ENCODE data around the gene ANKRD40CL.
"Not testable (repeated sequence)": the region's sequence is repeated elsewhere in the genome, so short reads cannot be mapped to it uniquely, and the experiment has no call there.

ANKRD40CL gene, protein sequence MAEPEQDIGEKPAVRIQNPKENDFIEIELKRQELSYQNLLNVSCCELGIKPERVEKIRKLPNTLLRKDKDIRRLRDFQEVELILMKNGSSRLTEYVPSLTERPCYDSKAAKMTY

DNA sequence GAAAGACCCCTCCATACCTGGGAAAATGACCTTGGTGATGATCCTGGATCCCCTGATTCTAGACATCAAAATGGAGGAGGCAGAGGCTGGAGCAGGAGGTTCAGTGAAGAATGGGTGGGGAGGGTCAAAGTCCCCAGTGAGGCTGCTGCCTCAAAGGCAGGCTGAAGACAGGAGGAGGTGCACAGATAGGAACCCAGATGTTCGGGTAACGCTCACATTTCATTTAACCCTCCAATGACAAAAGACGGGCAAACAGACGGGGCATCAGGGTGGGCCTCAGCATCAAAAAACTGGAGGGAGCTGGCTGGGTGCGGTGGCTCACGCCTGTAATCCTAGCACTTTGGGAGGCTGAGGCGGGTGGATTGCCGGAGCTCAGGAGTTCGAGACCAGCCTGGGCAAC, at the start of gene ANKRD40CL:
TSS of gene ANKRD40CL (minus strand) at position 73 of the 400 bp plus-strand sequence. CDS start 605 bp downstream, outside the sequence.
- no peak for DNase-seq

DNA sequence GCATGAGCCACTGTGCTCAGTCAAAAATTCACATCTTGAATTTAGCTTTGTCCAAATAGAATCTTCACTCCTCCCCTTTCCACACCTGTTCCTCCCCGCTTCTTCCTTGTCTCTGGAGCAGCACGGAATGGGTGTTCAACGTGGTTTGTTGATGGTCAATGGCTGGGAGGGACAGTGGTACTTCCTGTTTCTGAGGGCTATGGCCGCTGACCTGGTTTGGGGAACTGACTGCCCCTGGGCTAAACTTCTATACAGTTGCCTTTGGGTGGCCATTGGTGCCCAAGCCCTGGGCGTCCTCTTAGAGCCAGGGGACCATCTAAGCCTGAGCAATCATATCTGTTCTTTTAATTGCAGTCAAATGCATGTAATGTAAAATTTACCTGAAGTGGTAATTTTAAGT, 49.0 kb upstream of the ANKRD40CL start:
- peak; percentile 42 for DNase-seq

DNA sequence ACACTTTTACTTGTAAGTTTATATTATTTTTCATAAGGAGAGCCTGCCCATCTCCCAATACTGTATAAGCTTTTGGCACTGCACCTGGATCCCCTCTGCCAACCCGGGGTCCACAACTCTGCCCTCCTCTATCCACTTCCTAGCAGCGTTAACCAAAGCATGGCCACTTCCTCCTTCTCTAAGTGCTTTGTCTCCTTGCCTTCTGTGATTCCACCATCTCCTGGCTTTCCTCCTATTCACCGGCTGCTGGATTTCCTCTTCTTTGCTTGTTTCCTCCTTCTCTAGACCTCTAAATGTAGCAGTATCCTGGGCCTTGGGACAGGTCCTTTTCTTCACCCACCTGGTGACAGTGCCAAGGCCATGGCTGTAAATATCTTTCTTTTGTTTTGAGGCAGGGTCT, 48.1 kb upstream of the ANKRD40CL start:
- DNase-seq: no peak

DNA sequence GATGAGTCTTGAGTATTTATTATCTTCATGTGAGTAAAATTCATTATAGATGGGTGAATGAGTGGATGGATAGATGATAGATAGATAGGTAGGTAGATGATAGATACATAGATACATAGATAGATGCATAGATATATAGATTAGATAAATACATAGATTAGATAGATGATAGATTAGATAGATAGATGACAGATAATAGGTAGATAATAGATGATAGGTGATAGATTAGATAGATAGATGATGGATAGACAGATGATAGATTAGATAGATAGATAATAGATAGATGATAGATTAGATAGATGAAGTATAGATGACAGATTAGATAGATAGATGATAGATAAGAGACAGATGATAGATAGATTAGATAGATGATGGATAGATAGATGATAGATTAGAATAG, 46.3 kb upstream of the ANKRD40CL start:
- DNase-seq: no peak

DNA sequence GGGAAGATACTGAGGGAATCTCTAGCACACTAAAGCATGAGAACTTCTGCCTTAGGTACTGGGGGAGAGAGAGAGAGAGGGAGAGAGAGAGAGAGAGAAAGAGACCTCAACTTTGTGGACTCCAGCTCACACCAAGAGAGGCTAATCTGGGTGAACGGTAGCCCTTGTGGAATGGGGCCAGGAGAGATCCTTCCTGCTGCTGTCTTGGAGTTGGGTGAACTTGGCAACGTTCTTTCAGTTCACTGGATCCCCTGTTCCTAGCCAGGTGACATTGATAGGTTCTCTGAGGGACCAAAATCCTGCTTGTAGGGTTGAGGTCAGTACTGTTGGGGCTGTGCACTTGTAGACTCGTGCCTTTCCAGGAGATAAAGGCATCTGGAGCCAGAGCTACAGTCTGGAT, 41.6 kb upstream of the ANKRD40CL start:
- no peak for DNase-seq

DNA sequence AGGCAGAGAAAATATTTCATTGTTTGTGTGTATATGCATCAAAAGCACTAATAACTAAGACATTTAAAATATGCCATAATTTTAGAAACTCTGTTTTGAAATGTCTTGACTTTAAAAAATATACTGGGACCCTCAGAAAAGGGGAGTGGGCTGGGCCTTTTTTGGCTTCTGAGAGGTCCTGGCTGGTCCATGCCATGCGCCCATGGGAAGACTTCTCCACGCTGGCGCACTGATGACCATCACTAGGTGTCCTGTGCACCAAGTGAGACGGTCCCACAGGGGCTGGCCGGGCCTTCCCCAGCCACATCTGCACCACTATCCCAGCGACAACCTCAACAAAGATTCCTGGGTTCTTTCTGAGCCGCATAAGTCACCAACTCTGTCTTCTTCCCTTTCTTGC, 41.1 kb upstream of the ANKRD40CL start:
- DNase-seq: no peak

DNA sequence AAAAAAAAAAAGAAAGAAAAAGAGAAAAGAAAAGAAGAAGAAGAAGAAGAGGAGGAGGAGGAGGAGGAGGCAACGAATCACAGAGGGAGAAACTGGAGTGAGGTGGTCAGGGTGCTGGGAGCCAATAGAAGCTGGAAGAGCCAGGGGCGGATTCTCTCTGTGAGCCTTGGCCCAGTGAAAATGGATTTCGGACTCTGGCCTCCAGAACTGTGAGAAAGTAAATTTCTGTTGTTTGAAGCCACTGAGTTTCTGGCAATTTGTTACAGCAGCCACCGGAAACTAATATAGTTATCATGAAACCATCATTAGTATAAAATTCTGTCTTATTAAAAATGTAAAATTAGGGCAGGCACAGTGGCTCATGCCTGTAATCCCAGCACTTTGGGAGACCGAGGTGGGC, 40.4 kb upstream of the ANKRD40CL start:
- no peak for DNase-seq

DNA sequence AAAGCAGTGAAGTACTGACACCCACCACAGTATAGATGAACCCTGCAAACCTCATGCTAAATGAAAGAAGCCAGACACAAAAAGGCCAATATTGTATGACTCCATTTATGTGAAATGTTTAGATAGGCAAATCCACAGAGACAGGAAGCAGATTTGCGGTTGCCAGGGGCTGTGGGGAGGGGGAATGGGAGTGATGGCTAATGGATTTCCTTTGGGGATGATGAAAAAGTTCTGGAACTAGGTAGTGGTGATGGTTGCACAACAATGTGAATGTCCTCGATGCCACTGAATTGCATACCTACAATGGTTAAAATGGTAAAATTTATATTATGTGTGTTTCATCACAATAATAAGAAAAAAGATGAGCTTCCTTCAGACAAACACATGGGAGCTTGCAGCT, 39.7 kb upstream of the ANKRD40CL start:
- DNase-seq: no peak

DNA sequence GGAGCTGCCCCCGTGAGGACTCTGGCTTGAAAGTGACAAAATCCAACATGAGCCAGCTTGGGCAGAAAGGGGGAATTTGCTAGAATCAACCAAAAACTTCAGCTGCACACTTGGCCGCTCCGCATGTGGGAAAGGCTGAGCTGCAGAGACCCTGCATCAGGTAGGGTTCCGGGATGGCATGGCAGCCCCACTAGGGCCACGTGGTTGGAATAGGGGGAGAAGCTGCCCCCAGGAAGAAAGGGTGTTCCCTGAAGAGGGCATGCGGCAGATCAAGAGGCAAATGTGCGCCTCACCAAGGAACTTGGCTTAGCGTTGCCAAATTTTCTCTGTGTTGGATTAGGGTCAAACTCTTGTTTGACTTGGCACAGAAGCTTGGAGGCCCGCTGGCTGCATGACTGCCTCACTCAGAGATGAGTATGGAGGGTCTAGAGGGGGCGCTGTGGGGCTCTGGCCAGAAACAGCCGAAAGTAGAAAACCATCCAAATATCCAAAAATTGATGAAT, 38.9 kb upstream of the ANKRD40CL start:
- no peak for DNase-seq

DNA sequence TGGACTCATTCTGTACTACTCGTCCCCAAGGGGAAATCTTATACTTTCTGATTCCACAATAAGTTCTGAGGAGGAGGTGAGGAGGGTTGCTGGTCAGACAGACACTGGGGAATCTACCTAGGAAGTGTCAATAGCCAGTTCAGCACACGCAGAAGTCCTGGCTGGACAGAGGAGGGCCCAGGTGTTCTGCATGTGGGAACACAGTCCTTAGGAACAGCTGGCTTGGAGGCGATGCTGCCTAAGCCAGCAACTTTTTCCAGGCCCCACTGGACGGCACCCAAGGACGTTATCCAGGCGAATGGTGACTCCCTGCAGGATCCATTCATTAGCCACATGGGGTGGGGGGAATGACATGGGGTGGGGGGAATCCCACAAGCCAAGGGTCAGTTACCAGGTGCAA, 38.2 kb upstream of the ANKRD40CL start:
- no peak for DNase-seq

DNA sequence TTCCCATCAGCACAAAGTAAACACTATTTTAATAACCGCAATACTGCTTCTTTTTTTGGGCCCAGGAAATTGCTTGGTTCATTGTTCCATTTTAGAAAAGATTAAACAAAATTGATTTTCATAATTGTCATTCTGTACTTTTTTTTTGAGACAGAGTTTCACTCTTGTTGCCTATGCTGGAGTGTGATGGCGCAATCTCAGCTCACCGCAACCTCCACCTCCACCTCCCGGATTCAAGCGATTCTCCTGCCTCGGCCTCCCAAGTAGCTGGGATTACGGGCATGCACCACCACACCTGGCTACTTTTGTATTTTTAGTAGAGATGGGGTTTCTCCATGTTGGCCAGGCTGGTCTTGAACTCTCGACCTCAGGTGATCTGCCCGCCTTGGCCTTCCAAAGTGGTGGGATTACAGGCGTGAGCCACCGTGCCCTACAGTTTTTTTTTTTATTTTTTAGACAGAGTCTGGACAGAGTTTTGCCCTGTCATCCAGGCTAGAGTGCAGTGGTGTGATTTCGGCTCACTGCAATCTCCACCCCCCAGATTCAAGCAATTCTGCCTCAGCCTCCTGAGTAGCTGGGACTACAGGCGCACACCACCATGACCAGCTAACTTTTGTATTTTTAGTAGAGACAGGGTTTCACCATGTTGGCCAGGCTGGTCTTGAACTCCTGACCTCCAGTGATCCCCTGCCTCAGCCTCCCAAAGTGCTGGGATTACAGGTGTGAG, 37.6 kb upstream of the ANKRD40CL start:
- not testable (repeated sequence) for DNase-seq

DNA sequence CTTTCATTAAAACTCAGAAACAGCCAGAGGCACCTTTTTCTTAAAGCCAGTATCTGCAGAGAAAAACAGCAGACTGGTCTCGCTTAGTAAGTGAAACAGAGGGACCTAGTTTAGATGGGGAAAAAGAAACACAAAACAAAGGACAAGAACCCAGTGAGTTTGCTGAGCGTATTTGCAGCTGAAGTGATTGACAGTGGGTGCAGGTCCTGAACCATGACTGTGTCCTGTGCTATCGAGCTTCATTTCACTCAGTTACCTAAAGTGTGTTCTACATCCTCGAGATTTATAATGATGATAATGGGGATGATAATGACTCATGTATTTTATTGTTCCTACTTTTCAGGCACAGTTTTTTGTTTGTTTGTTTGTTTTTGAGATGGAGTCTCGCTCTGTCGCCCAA, 36.4 kb upstream of the ANKRD40CL start:
- DNase-seq: no peak

DNA sequence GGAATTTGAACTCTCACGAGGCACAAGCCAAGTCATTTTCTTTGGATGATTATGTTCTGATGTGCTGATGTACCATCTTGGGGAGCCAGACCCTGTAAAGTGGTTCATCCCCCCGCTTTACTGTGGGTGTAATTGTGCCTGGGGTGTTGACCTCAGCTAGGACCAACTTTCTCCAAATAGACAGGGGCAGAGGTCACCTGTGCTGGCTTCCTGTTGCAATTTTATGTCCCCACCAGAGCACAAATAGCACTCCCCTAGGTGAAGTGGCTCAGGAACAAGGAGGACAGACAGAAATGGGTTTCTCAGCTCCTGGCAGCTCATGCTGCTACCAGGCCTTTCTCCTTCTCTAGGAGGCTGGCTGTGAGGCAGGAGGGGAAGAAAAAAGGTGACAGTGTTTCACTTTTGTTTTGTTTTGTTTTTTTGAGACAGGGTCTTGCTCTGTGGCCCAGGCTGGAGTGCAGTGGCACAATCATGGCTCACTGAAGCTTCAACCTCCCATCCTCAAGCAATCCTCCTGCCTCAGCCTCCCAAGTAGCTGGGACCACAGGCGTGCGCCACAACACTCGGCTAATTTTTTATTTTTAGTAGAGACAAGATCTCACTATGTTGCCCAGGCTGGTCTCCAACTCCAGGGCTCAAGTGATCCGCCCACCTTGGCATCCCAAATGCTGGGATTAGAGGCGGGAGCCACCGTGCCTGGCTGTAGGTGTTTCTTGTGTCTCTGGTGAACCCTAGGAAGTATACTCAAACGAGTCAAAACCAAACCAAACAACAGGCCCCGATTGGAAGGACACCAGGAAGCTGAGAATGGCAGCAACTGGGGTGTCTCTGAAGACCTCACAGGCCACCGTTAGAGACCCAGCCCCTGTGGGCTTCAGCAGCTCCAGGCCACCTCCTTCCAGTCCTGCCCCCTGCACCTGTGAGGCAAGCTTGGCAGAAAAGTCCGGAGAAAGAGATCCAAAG, 35.6 kb upstream of the ANKRD40CL start:
- no peak for DNase-seq

DNA sequence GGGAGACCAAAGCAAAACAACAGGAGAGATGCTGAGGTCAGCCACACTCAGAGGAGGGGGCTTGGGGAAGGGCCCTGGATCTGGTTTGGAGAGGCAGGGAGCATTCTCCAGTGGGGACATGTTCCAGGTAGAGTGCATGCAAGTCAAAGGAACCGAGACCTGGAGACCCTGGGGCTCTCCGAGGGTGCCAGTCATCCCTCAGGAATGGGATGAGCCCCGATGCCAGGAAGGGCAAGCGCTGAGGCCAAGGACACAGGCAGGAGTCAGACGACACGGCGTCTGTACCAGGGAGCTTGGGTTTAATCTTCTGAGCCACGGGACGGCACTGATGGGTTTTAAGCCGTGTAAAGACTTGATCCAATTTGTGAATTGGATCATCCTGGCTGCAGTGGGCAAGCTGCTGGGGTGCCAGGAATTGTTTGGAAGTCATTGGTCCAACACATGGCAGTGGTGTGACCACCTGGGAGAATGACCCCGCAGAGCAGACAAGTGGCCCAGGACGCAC, 32.9 kb upstream of the ANKRD40CL start:
- DNase-seq: no peak

DNA sequence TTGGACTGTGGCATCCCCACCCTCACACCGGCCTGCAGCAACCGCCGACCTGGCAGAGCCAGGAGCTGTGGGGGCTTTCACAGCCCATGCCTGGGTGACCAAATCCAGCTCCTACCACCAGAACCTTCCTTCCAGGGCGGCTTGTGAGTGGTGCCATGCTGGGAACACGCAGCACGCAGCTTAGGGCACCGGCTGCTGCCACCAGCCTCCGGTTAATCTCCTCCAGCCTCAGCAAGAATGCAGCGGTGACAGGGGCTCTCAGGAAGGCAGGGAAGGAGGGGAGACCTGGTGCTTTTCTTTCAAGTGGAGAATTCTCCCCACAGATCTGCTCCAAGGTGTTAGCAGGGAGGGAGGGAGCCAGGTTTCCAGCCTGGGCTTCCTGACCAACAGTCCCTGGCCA, 32.3 kb upstream of the ANKRD40CL start:
- no peak for DNase-seq

DNA sequence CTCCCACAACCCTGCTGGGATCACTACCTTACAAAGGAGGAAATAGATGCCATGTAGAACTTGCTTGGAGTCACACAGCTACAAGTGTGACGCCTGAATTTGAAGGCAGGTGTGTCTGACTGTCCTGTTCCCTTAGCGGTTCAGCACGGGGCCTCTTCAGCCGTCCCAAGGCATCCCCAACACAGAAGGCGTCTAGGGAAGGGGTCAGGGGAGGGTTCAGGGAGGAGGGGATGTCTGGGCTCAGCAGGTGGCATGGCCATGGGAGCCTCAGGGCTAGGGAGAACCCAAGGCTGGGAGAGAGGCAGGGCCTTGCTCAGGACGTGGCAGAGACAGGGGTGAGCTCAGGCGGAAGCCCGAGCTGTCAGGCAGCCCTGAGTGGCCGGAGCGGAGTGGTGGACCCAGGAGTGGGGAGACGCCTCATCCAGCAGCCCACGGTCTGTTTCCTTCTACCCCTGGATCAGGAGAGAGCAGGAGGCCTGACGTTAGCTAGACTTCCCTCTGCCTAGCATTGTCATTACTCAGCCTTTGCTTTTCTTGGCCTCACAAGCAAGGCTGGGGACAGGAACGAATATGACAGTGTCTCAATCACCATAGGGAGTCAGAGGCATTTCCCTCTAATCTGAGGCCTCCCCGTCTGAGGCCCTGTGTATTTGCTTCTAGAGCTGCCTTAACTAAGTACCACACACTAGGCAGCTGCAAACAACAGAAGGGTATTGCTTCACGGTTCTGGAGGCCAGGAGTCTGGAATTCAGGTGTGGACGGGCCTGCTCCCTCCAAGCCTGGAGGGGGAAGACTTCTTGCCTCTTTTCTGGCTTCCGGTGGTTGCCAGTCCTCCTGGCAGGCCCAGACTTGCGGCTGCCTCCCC, 31.3 kb upstream of the ANKRD40CL start:
- DNase-seq: peak; percentile 49

DNA sequence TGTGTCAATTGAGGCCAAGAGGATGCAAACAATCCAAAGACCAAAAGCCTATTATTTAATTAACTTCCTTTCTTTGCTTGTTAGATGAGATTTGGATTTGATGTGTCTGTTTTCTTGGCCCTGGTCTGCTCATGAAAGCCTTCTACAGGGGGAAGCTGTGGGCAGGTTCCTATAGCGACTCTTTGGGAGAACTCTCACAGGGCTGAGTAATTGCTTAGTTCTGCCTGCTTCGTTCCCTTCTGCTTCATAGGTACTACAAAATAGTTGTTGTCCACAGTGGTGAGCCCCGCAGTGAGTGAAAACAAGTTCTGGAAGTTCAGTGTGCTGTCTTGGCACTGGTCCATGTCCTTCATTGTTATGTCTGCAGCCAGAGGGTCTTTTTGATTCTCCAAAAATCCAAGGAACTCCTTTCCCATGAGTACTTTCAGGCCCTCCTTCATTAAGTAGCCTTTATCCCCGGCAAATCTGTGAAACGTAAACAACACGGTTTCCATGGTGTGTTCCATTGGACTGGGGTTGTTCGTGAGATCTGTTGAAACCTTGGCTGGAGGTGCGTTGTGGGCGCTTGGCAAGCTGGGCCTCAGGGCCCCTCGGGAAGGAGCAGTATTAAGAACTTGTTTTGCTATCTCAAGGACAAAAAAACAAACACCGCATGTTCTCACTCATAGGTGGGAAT, 30.0 kb upstream of the ANKRD40CL start:
- peak; percentile 56 for DNase-seq

DNA sequence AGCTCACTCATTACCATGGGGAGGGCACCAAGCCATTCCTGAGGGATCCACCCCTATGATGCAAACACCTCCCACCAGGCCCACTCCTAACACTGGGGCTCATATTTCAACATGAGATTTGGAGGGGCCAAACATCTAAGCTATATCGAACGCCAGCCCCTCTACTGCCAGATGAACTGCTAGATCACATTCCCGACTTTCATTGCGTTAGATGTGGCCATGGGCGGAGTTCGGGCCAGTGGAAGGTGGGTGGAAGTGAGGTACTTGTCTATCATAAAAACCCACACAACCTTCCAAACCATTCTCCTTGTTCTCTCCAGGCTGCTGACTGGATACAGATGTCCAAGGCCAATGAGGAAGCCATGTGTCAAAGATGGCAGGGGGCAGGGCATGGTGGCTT, 27.0 kb upstream of the ANKRD40CL start:
- DNase-seq: no peak

DNA sequence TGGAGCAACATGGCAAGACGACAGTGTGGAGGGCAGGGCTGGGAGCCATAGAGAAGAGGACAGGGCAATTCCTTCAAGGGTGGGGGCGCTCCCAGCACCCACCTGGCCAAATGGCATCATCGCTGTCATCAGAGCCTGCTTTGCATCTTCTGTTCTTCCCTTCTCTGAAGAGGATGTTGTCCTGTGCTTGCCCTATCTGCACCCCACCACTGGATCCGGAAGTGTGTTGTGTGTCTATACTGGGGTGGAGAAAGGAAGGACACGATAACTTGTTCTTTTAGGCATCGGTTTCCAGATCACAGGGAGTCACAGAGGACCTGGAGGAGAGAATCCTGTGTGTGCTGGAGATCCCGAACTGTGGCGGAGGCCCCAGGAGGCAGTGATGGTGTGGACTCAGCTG, 25.7 kb upstream of the ANKRD40CL start:
- DNase-seq: no peak

DNA sequence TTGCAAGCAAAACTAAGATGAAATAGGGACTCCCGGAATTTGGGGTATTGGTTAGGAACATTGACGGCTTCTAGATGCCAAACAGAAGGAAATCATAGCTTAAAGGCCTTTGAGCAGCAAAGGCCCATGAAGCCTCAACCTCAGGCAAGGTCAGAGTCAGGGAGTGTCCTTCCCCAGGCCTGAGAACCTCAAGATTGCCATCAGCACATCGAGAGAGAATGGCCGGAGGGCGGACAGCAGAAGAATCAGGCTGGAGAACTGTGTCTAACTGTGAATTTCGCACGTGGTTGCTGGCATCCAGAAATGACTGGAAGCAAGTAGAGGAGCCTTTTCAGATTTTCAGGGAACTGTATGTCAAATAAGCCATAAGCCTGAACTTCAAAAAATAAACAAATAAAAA, 24.8 kb upstream of the ANKRD40CL start:
- no peak for DNase-seq

DNA sequence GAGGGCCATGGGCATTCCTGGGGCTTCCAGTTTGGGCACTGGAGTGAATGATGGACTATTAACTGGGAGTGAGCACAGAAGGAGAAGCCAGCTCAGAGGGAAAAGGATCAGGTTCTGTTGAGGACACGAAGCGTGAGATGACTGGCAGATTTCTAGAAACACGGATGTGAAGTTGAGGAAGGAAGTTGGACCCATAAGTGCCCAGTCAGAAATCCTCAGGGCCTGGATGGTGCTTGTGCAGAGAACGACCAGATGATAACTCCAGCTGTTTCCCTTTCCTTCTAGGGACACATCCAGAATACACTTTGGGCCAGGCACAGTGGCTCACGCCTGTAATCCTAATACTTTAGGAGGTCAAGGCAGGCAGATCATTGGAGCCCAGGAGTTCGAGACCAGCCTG, 23.3 kb upstream of the ANKRD40CL start:
- no peak for DNase-seq

DNA sequence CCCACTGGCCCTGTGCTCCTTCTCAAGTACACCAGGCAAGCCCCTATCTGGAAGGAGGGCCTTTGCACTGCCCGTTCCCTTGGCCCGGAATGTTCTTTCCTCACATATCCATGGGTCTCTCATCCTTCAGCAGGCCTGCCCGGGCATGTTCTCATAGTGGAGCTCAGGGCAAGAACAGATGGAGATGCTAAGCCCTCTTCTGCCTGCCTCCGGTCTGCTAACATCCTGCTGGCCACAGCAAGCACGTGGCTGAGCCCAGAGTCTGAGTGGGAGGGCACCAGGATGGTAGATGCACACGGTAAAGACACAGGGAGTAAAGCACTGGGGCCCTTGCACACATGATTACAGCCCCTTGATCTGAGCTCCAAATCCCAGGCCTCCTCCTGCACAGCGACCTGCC, 19.8 kb upstream of the ANKRD40CL start:
- DNase-seq: no peak
